ENCODE measurements around the gene GPR142.

Gene GPR142

DNA sequence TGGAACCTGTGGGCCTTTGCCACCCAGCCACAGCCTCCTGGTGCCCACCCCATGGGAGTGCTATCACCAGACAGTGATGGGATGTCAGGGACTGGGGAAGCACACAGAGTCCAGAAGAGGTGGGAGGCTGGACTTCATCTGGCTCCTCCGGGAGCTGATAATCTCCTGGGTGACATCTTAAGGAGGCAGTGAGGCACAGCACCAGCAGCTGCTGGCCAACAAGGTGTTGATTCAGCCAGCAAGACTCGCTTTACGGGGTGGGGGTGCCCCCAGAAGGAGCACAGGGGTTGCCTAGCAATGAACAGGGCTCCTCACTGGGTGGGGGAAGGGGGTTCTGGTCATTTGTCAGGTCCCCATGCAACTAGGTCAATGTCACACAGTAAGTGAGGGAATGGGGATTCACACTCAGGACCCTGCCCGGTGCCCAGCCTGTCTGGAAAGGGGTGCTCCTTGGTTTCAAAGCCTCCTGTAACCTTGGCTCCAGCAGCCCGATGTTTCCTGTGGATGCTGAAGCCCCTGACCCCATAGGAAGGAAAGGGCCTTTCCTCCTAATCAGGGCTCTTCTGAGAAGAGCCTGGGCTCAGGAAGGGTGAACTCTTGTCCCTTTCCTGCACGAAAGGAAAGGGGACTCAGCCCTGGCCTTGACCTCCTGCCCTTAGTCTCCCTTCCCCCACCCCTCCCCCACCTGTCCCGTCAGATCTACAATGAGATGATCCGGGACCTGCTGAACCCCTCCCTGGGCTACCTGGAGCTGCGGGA, 23.6 kb upstream of the GPR142 start:
- Histone ChIP-seq H3K27ac (ENCODE audit: low read depth, low read length) (no peak overlapping the region), H3K9ac (ENCODE audit: low read depth in 1 of 2, low read length in 2 of 2) (no peak overlapping the region), H3K4me3 (ENCODE audit: low read depth in 1 of 2, low read length in 2 of 2) (no peak overlapping the region), H3K4me1 (ENCODE audit: control insufficient read depth in 1 of 2, insufficient read depth in 2 of 2, low read length in 2 of 2) (no peaks in the 10 kb centered on the region), H3K27me3 (ENCODE audit: control insufficient read depth in 1 of 2, insufficient read depth in 2 of 2, low read length in 2 of 2) (peaks cover 0 to 16% of the 10 kb centered on the region in 2 donors), H3K9me3 (ENCODE audit: control insufficient read depth in 1 of 2, low read length in 2 of 2) (no peaks in the 10 kb centered on the region), H3K36me3 (ENCODE audit: control insufficient read depth in 1 of 2, insufficient read depth in 2 of 2, low read length in 2 of 2) (no peaks in the 10 kb centered on the region)

GRCh38 chr17:74344658-74345057, 22.6 kb upstream of the GPR142 start:
- H3K27me3 ChIP-seq (ENCODE audit: control insufficient read depth in 1 of 2, insufficient read depth in 2 of 2, low read length in 2 of 2), result peaks cover 0 to 18% of the 10 kb centered on the region in 2 donors
- no peak overlapping the region for H3K4me3 ChIP-seq (ENCODE audit: low read depth in 1 of 2, low read length in 2 of 2)
- H3K4me1 ChIP-seq (ENCODE audit: control insufficient read depth in 1 of 2, insufficient read depth in 2 of 2, low read length in 2 of 2), result no peaks in the 10 kb centered on the region
- H3K27ac ChIP-seq (ENCODE audit: low read depth, low read length), result no peak overlapping the region
- no peaks in the 10 kb centered on the region for H3K36me3 ChIP-seq (ENCODE audit: control insufficient read depth in 1 of 2, insufficient read depth in 2 of 2, low read length in 2 of 2)
- H3K9me3 ChIP-seq (ENCODE audit: control insufficient read depth in 1 of 2, low read length in 2 of 2), result no peaks in the 10 kb centered on the region
- H3K9ac ChIP-seq (ENCODE audit: low read depth in 1 of 2, low read length in 2 of 2), result no peak overlapping the region

DNA sequence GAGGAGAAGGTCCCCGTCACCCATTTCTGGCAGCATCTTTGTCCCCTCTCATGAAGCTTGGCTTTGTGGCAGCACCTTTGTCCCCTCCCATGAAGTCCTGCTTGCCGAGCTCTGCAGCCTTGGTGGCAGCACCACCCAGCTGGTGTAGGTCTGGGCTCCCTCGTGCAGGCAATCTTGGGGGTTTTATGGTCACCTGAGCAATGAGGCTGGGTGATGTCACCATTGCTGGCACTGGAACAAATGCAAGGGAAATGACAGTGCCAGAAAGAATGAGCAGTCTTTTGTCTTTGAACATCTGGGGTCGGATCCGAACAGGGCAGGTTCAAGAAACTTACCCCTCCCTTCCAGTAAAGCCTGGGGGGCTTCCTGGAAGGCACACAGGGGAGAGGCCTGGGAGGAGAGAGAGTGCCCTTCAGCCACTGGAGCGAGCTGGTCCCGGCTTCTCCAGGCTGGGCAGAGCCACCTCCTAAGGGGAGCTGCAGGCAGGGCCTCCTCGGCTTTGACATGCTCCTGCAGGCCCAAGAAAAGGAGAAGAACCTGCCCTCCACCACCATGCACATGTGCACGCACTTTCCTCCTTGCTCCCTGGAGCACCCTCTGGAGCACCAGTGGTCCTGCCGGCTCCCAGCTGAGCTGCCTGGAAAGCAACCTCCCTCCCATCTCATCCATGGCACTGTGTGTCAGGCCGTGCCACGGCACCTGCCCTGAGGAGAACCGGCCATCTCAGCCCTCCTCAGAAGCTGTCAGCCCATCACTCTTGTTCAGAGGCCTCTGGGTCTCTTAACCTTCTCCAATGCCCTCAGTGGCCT, 21.7 kb upstream of the GPR142 start:
- H3K27me3 ChIP-seq (ENCODE audit: control insufficient read depth in 1 of 2, insufficient read depth in 2 of 2, low read length in 2 of 2), result peaks cover 2 to 23% of the 10 kb centered on the region in 2 donors
- no peaks in the 10 kb centered on the region for H3K4me1 ChIP-seq (ENCODE audit: control insufficient read depth in 1 of 2, insufficient read depth in 2 of 2, low read length in 2 of 2)
- no peak overlapping the region for H3K9ac ChIP-seq (ENCODE audit: low read depth in 1 of 2, low read length in 2 of 2)
- no peaks in the 10 kb centered on the region for H3K36me3 ChIP-seq (ENCODE audit: control insufficient read depth in 1 of 2, insufficient read depth in 2 of 2, low read length in 2 of 2)
- H3K9me3 ChIP-seq (ENCODE audit: control insufficient read depth in 1 of 2, low read length in 2 of 2), result no peaks in the 10 kb centered on the region
- H3K27ac ChIP-seq (ENCODE audit: low read depth, low read length), result no peak overlapping the region
- no peak overlapping the region for H3K4me3 ChIP-seq (ENCODE audit: low read depth in 1 of 2, low read length in 2 of 2)

DNA sequence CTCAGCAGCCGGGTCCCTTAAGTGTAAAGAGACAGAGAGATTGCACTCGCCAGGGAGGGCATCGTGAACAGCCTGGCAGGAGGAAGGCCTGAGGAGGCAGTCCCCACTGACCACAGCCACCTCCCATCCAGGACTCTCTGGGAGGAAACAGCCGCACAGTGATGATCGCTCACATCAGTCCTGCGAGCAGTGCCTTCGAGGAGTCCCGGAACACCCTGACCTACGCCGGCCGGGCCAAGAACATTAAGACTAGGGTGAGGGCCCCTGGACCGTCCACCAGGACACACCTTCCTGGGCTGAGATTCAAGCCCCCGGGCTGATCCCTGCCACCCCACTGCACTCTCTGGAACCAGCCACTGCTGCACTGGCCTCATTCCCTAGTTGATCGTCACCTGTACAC, 19.7 kb upstream of the GPR142 start:
- Histone ChIP-seq H3K4me1 (ENCODE audit: control insufficient read depth in 1 of 2, insufficient read depth in 2 of 2, low read length in 2 of 2) (no peaks in the 10 kb centered on the region), H3K9me3 (ENCODE audit: control insufficient read depth in 1 of 2, low read length in 2 of 2) (no peaks in the 10 kb centered on the region), H3K9ac (ENCODE audit: low read depth in 1 of 2, low read length in 2 of 2) (no peak overlapping the region), H3K4me3 (ENCODE audit: low read depth in 1 of 2, low read length in 2 of 2) (no peak overlapping the region), H3K27ac (ENCODE audit: low read depth, low read length) (no peak overlapping the region), H3K36me3 (ENCODE audit: control insufficient read depth in 1 of 2, insufficient read depth in 2 of 2, low read length in 2 of 2) (no peaks in the 10 kb centered on the region), H3K27me3 (ENCODE audit: control insufficient read depth in 1 of 2, insufficient read depth in 2 of 2, low read length in 2 of 2) (peaks cover 7 to 37% of the 10 kb centered on the region in 2 donors)

- no peaks in the 10 kb centered on the region for H3K9me3 ChIP-seq (ENCODE audit: control insufficient read depth in 1 of 2, low read length in 2 of 2)
- peaks cover 11 to 40% of the 10 kb centered on the region in 2 donors for H3K27me3 ChIP-seq (ENCODE audit: control insufficient read depth in 1 of 2, insufficient read depth in 2 of 2, low read length in 2 of 2)
- no peak overlapping the region for H3K9ac ChIP-seq (ENCODE audit: low read depth in 1 of 2, low read length in 2 of 2)
- H3K4me3 ChIP-seq (ENCODE audit: low read depth in 1 of 2, low read length in 2 of 2), result no peak overlapping the region
- H3K36me3 ChIP-seq (ENCODE audit: control insufficient read depth in 1 of 2, insufficient read depth in 2 of 2, low read length in 2 of 2), result no peaks in the 10 kb centered on the region
- no peak overlapping the region for H3K27ac ChIP-seq (ENCODE audit: low read depth, low read length)
- H3K4me1 ChIP-seq (ENCODE audit: control insufficient read depth in 1 of 2, insufficient read depth in 2 of 2, low read length in 2 of 2), result no peaks in the 10 kb centered on the region
Measured at GRCh38 chr17:74349120-74349519, 18.2 kb upstream of the GPR142 start.

DNA sequence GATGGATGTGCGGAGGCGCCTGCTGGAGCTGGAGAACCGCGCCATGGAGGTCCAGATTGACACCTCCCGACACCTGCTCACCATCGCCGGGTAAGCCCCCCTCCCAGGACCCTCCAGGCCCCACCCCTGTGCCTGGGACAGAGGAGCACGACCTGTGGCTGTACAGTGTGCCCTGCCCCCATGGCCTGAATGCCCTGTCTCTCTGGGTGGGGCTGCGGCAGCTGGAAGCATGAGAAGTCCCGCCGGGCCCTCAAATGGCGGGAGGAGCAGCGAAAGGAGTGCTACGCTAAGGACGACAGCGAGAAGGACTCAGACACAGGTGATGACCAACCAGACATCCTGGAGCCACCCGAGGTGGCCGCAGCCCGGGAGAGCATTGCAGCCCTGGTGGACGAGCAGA, 16.8 kb upstream of the GPR142 start:
- no peaks in the 10 kb centered on the region for H3K9me3 ChIP-seq (ENCODE audit: control insufficient read depth in 1 of 2, low read length in 2 of 2)
- no peaks in the 10 kb centered on the region for H3K36me3 ChIP-seq (ENCODE audit: control insufficient read depth in 1 of 2, insufficient read depth in 2 of 2, low read length in 2 of 2)
- H3K27ac ChIP-seq (ENCODE audit: low read depth, low read length), result no peak overlapping the region
- no peaks in the 10 kb centered on the region for H3K4me1 ChIP-seq (ENCODE audit: control insufficient read depth in 1 of 2, insufficient read depth in 2 of 2, low read length in 2 of 2)
- peaks cover 24 to 46% of the 10 kb centered on the region in 2 donors for H3K27me3 ChIP-seq (ENCODE audit: control insufficient read depth in 1 of 2, insufficient read depth in 2 of 2, low read length in 2 of 2)
- H3K4me3 ChIP-seq (ENCODE audit: low read depth in 1 of 2, low read length in 2 of 2), result no peak overlapping the region
- no peak overlapping the region for H3K9ac ChIP-seq (ENCODE audit: low read depth in 1 of 2, low read length in 2 of 2)

- Histone ChIP-seq H3K4me3 (ENCODE audit: low read depth in 1 of 2, low read length in 2 of 2) (no peak overlapping the region), H3K36me3 (ENCODE audit: control insufficient read depth in 1 of 2, insufficient read depth in 2 of 2, low read length in 2 of 2) (no peaks in the 10 kb centered on the region), H3K9me3 (ENCODE audit: control insufficient read depth in 1 of 2, low read length in 2 of 2) (no peaks in the 10 kb centered on the region), H3K27me3 (ENCODE audit: control insufficient read depth in 1 of 2, insufficient read depth in 2 of 2, low read length in 2 of 2) (peaks cover 33 to 57% of the 10 kb centered on the region in 2 donors), H3K9ac (ENCODE audit: low read depth in 1 of 2, low read length in 2 of 2) (no peak overlapping the region), H3K27ac (ENCODE audit: low read depth, low read length) (no peak overlapping the region), H3K4me1 (ENCODE audit: control insufficient read depth in 1 of 2, insufficient read depth in 2 of 2, low read length in 2 of 2) (no peaks in the 10 kb centered on the region)
Measured at GRCh38 chr17:74351552-74352210, 15.6 kb upstream of the GPR142 start.

- Histone ChIP-seq H3K27me3 (ENCODE audit: control insufficient read depth in 1 of 2, insufficient read depth in 2 of 2, low read length in 2 of 2) (peaks cover 46 to 70% of the 10 kb centered on the region in 2 donors), H3K4me1 (ENCODE audit: control insufficient read depth in 1 of 2, insufficient read depth in 2 of 2, low read length in 2 of 2) (no peaks in the 10 kb centered on the region), H3K9me3 (ENCODE audit: control insufficient read depth in 1 of 2, low read length in 2 of 2) (no peaks in the 10 kb centered on the region), H3K36me3 (ENCODE audit: control insufficient read depth in 1 of 2, insufficient read depth in 2 of 2, low read length in 2 of 2) (no peaks in the 10 kb centered on the region), H3K9ac (ENCODE audit: low read depth in 1 of 2, low read length in 2 of 2) (no peak overlapping the region), H3K4me3 (ENCODE audit: low read depth in 1 of 2, low read length in 2 of 2) (no peak overlapping the region), H3K27ac (ENCODE audit: low read depth, low read length) (no peak overlapping the region)
Measured at GRCh38 chr17:74353446-74354060, 13.8 kb upstream of the GPR142 start.

DNA sequence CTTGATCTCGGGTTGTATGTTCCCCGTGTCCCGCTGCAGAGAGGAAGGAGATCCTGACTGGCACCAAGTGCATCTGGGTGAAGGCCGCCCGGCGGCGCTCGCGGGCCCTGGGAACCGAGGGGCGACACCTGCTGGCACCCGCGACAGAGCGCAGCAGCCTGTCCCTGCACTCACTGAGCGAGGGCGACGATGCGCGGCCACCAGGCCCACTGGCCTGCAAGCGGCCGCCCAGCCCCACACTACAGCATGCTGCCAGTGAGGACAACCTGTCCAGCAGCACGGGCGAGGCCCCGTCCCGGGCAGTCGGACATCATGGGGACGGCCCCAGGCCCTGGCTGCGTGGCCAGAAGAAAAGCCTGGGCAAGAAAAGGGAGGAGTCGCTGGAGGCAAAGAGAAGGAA, 13.2 kb upstream of the GPR142 start:
- Histone ChIP-seq H3K27me3 (ENCODE audit: control insufficient read depth in 1 of 2, insufficient read depth in 2 of 2, low read length in 2 of 2) (peaks cover 49 to 68% of the 10 kb centered on the region in 2 donors), H3K27ac (ENCODE audit: low read depth, low read length) (no peak overlapping the region), H3K9me3 (ENCODE audit: control insufficient read depth in 1 of 2, low read length in 2 of 2) (no peaks in the 10 kb centered on the region)

DNA sequence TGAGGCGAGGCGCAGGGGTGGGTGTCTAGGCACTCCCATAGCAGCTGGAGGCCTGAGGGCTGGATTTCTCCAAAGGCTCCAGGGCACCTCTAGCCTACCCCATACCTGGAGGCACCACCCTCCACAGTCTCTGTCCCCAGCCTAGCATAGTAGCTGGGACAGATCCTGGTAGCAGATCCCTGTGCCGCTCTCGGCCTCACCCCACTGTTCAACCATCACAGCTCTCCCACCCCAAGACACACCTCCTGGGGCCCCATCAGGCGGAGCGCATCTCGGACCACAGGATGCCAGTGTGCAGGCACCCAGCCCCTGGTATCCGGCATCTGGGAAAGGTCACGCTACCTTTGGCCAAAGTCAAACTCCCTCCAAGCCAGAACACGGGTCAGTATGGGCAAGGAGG, 12.7 kb upstream of the GPR142 start:
- H3K27me3 ChIP-seq (ENCODE audit: control insufficient read depth in 1 of 2, insufficient read depth in 2 of 2, low read length in 2 of 2), result peaks cover 49 to 68% of the 10 kb centered on the region in 2 donors
- H3K9me3 ChIP-seq (ENCODE audit: control insufficient read depth in 1 of 2, low read length in 2 of 2), result no peaks in the 10 kb centered on the region
- no peak overlapping the region for H3K9ac ChIP-seq (ENCODE audit: low read depth in 1 of 2, low read length in 2 of 2)
- no peaks in the 10 kb centered on the region for H3K4me1 ChIP-seq (ENCODE audit: control insufficient read depth in 1 of 2, insufficient read depth in 2 of 2, low read length in 2 of 2)
- H3K36me3 ChIP-seq (ENCODE audit: control insufficient read depth in 1 of 2, insufficient read depth in 2 of 2, low read length in 2 of 2), result no peaks in the 10 kb centered on the region
- H3K4me3 ChIP-seq (ENCODE audit: low read depth in 1 of 2, low read length in 2 of 2), result no peak overlapping the region
- no peak overlapping the region for H3K27ac ChIP-seq (ENCODE audit: low read depth, low read length)

More for the DNA sequence above, 13.2 kb upstream of the GPR142 start:
- H3K36me3 ChIP-seq (ENCODE audit: control insufficient read depth in 1 of 2, insufficient read depth in 2 of 2, low read length in 2 of 2), result no peaks in the 10 kb centered on the region
- no peaks in the 10 kb centered on the region for H3K4me1 ChIP-seq (ENCODE audit: control insufficient read depth in 1 of 2, insufficient read depth in 2 of 2, low read length in 2 of 2)
- H3K9ac ChIP-seq (ENCODE audit: low read depth in 1 of 2, low read length in 2 of 2), result no peak overlapping the region
- H3K4me3 ChIP-seq (ENCODE audit: low read depth in 1 of 2, low read length in 2 of 2), result no peak overlapping the region

Data from duodenal mucosa (tissue), 2 donors.